HepG2 (cell line): Measurements from ENCODE around the gene YIF1A. TPM values are rescaled to one million over a fixed set of nuclear protein-coding genes. Genes with fewer than 3 reads are reported as not detected.

Source experiments
- ATAC-seq: fragments of 200-7000 bp; cut with Tn5 transposase; 3 replicates; pipeline ENCODE4 v1.9.1; 2020; ENCODE audit warnings: mild to moderate bottlenecking, moderate library complexity
- BruUV-seq: library from RNA; stranded (reverse); fragments of 400-500 nt; replicated peaks from 2 replicates; lab custom pipeline; 2021; lab: Mats Ljungman, UMichigan
- CTCF ChIA-PET: fragments of 300-600 bp; formaldehyde crosslinking; extraction: SDS; loops from one replicate; lab custom pipeline; 2021; ENCODE audit warnings: low total read pairs, inconsistent platforms, low intra/inter-chr PET ratio; lab: Yijun Ruan, JAX
- POLR2A ChIA-PET: fragments of 350-600 bp; sonication (Branson Sonifier 250); formaldehyde crosslinking; loops from one replicate; lab custom pipeline; 2020; ENCODE audit warnings: antibody characterized with exemption, inconsistent platforms; lab: Yijun Ruan, JAX
- DNase-seq: peaks from one replicate; pipeline ENCODE4 v3.0.0-alpha.2; 2015; ENCODE audit warnings: low spot score
- FAIRE-seq: peaks from 3 replicates; lab custom pipeline; 2011; peaks lifted over from hg19 to GRCh38; lab: Jason Lieb, UNC
- H2AFZ ChIP-seq: one replicate; pipeline ENCODE4 v1.6.1; 2011; ENCODE audit warnings: low read length, inconsistent platforms
- H3K27ac ChIP-seq: fragments of 300-600 bp; 3 replicates; pipeline ENCODE4 v1.8.0; 2011; ENCODE audit warnings: mixed run types, mild to moderate bottlenecking, mixed read lengths, low read length, inconsistent platforms; ENCODE audit not compliant: insufficient read depth; ENCODE audit errors: extremely low read length
- H3K27me3 ChIP-seq, 2 experiments: fragments of 200-600 bp in 1 of 2; 2 replicates in 1 of 2; 3 replicates in 1 of 2; pipeline versions ENCODE4 v1.6.0 to v1.8.0; 2011; ENCODE audit warnings: low read length in 2 of 2, mild to moderate bottlenecking in 2 of 2, moderate library complexity in 2 of 2, inconsistent platforms in 1 of 2; ENCODE audit not compliant: insufficient read depth in 2 of 2, control insufficient read depth in 1 of 2
- H3K36me3 ChIP-seq, 2 experiments: fragments of 200-600 bp in 1 of 2; replicated peaks in 1 of 2; 2 replicates in 1 of 2; 3 replicates in 1 of 2; pipeline versions ENCODE4 v1.5.1 to v1.8.0; 2011; ENCODE audit warnings: low read length in 2 of 2, inconsistent platforms in 1 of 2; ENCODE audit not compliant: insufficient read depth in 2 of 2, control insufficient read depth in 1 of 2
- H3K4me1 ChIP-seq: 2 replicates; pipeline ENCODE4 v1.5.1; 2012; ENCODE audit warnings: low read length, inconsistent platforms; ENCODE audit not compliant: insufficient read depth
- H3K4me2 ChIP-seq: 2 replicates; pipeline ENCODE4 v1.6.0; 2011; ENCODE audit warnings: low read depth, low read length, inconsistent platforms
- H3K4me3 ChIP-seq, 3 experiments: fragments of 200-600 bp in 1 of 3; sonication (generic), shearing (Covaris generic) in 1 of 3; replicated peaks in 1 of 3; 2 replicates each; pipeline ENCODE4 v1.5.1; 2011 to 2016; ENCODE audit warnings: low read length in 3 of 3, inconsistent platforms in 2 of 3, low read depth in 2 of 3, mild to moderate bottlenecking in 2 of 3, control low read depth in 1 of 3, mixed read lengths in 1 of 3; ENCODE audit not compliant: insufficient read depth in 1 of 3
- H3K79me2 ChIP-seq: one replicate; pipeline ENCODE4 v1.6.1; 2011; ENCODE audit warnings: low read length, inconsistent platforms; ENCODE audit not compliant: insufficient read depth
- H3K9ac ChIP-seq: 2 replicates; pipeline ENCODE4 v1.6.0; 2011; ENCODE audit warnings: mild to moderate bottlenecking, low read depth, low read length, inconsistent platforms; ENCODE audit not compliant: insufficient read depth
- H3K9me3 ChIP-seq: 2 replicates; pipeline ENCODE4 v1.5.1; 2012; ENCODE audit warnings: mild to moderate bottlenecking, low read length
- H4K20me1 ChIP-seq: 2 replicates; pipeline ENCODE4 v1.6.0; 2011; ENCODE audit warnings: inconsistent platforms, mild to moderate bottlenecking, low read length, moderate library complexity; ENCODE audit not compliant: insufficient read depth
- ARNTL ChIP-seq: sonication (generic); formaldehyde crosslinking; IDR thresholded peaks from 2 replicates; pipeline ENCODE4 v1.4.0; 2020; ENCODE audit warnings: mild to moderate bottlenecking, missing genetic modification reagents
- SMC3 ChIP-seq: IDR thresholded peaks from 2 replicates; pipeline ENCODE4 v1.6.1; 2011; ENCODE audit warnings: low read length, improper control_type of control experiment
- SP5 ChIP-seq: IDR thresholded peaks from 2 replicates; pipeline ENCODE4 v1.6.1; 2016; ENCODE audit warnings: low read depth, borderline replicate concordance
- SRSF4 ChIP-seq: fragments of 200-400 bp; formaldehyde crosslinking; IDR thresholded peaks from one replicate; pipeline ENCODE4 v1.6.1; 2018; ENCODE audit warnings: mild to moderate bottlenecking, low read depth, low read length, moderate library complexity; ENCODE audit not compliant: poor library complexity, severe bottlenecking
- TOPORS ChIP-seq: sonication (generic); formaldehyde crosslinking; IDR thresholded peaks from 2 replicates; pipeline ENCODE4 v1.8.0; 2023; ENCODE audit warnings: mild to moderate bottlenecking, missing genetic modification reagents
- ZIK1 ChIP-seq: sonication (generic); formaldehyde crosslinking; IDR thresholded peaks from 2 replicates; pipeline ENCODE4 v1.5.0; 2020; ENCODE audit warnings: mild to moderate bottlenecking, low read depth, missing genetic modification reagents, borderline replicate concordance
- ZNF10 ChIP-seq: sonication (generic); formaldehyde crosslinking; IDR thresholded peaks from 2 replicates; pipeline ENCODE4 v1.4.0; 2020; ENCODE audit warnings: mild to moderate bottlenecking, low read depth, missing genetic modification reagents, borderline replicate concordance
- ZNF501 ChIP-seq: sonication (generic); formaldehyde crosslinking; IDR thresholded peaks from 2 replicates; pipeline ENCODE4 v1.5.1; 2020; ENCODE audit warnings: mild to moderate bottlenecking, moderate library complexity, missing genetic modification reagents
- ZNF543 ChIP-seq: sonication (generic); formaldehyde crosslinking; IDR thresholded peaks from 2 replicates; pipeline ENCODE4 v1.4.0; 2020; ENCODE audit warnings: mild to moderate bottlenecking, missing genetic modification reagents
- ZNF615 ChIP-seq: sonication (generic); formaldehyde crosslinking; IDR thresholded peaks from 2 replicates; pipeline ENCODE4 v1.5.0; 2020; ENCODE audit warnings: mild to moderate bottlenecking, missing genetic modification reagents, borderline replicate concordance
- WGBS: methylation state at CpG from one replicate; pipeline ENCODE4 v1.1.6; 2017; ENCODE audit warnings: low lambda C conversion rate; 5-methylcytosine and 5-hydroxymethylcytosine counted together
- in situ Hi-C: cut with HindIII; loops from 2 replicates; pipeline ENCODE4 v1.10.0; 2017; ENCODE audit warnings: low pct_unique_long_range_greater_than_20kb; ENCODE audit not compliant: extremely low pct_ligation_motif_present
- intact Hi-C: fragments of 100-400 bp; cut with micrococcal nuclease; formaldehyde crosslinking; loops from one replicate; pipeline ENCODE4 v1.10.0; 2022; ENCODE audit not compliant: unreplicated experiment
- polyA plus RNA-seq, 8 experiments: library from polyadenylated mRNA; depleted of rRNA in 3 of 8; stranded (reverse) in 7 of 8; unstranded in 1 of 8; fragments of >200 nt; fragmentation: Illumina TruSeq in 4 of 8; extraction: Trizol in 4 of 8; gene quantifications; 2 replicates each; pipeline versions ENCODE4 v1.2.1 to v1.2.3, GENCODE V29; 2011 to 2016; ENCODE audit warnings: low read depth in 4 of 8, missing spikeins in 1 of 8, mixed read lengths in 1 of 8; ENCODE audit not compliant: insufficient read depth in 1 of 8
- total RNA-seq, 5 experiments: library from RNA; depleted of rRNA; stranded (reverse); fragments of >200 nt; fragmentation: Illumina TruSeq; extraction: Trizol; gene quantifications; 2 replicates each; pipeline ENCODE4 v1.2.3, GENCODE V29; 2016; ENCODE audit warnings: low read depth in 1 of 5
- TF ChIP-seq, protein P1 (sequence below): sonication (generic); formaldehyde crosslinking; IDR thresholded peaks from 2 replicates; pipeline ENCODE4 v1.4.0; 2020; ENCODE audit warnings: missing genetic modification reagents; ENCODE audit errors: not compliant biosample characterization
- TF ChIP-seq, protein P2 (sequence below): sonication (generic); formaldehyde crosslinking; IDR thresholded peaks from 2 replicates; pipeline ENCODE4 v1.5.0; 2020; ENCODE audit warnings: missing genetic modification reagents
- TF ChIP-seq, protein P3 (sequence below): sonication (generic); formaldehyde crosslinking; IDR thresholded peaks from 2 replicates; pipeline ENCODE4 v1.5.1; 2020; ENCODE audit warnings: mild to moderate bottlenecking, moderate library complexity, missing genetic modification reagents
- TF ChIP-seq, protein P4 (sequence below): sonication (generic); formaldehyde crosslinking; IDR thresholded peaks from 2 replicates; pipeline ENCODE4 v1.8.1; 2023; ENCODE audit warnings: mild to moderate bottlenecking, inconsistent platforms, moderate library complexity, missing genetic modification reagents, borderline replicate concordance
- TF ChIP-seq, protein P5 (sequence below): sonication (generic); formaldehyde crosslinking; IDR thresholded peaks from 2 replicates; pipeline ENCODE4 v1.5.1; 2020; ENCODE audit warnings: missing genetic modification reagents, mild to moderate bottlenecking, borderline replicate concordance

YIF1A gene
- total and polyA plus RNA-seq, 2 of the 13 experiments (the other 11 are each of a cell fraction or from before 2014, with no cell fraction given), result 133 to 145 TPM

DNA sequence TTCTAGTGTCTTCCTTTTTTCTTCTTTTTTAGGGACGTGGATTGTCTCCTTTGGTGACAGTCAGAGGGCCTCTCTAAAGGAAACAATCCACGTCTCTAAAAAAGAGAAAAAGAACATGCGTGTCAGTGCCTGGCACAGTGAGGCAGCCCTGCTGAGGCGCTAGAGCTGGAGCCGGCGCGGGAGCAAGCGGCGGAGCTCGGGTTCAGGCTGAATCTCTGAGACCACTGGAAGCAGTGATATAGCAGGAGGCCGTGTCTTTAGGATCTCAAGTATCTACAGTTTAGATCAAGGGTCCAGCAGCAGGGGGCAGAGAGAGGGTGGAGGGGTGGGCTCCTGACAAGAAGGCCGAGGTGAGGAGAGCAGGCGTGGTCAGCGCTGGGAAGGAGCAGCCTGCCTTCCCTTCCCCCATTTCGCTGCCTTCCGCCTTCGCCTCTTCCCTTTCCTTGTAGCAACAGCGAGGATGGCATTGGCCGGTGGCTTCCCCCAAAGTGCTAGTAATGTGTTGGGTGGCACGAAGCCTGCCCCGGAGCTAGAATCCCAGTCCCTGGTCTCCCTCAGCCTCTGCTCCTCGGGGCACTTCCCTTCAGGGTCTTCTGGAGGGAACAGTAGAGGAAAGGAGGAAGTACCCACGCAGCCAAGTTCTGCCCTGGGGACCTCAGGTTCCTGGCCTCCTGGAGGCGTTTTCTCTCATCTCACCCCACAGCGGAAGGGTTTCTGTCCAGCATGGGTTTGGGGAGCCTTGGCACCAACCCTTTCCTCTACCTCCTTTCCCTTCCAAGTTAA lies 48.8 kb downstream of the YIF1A start:
- ChIA-PET POLR2A (no interaction called here), CTCF (no interaction called here)
- Histone ChIP-seq H3K4me3 (no peak overlapping the region), H3K9me3 (no peaks in the 10 kb centered on the region), H3K4me1 (no peaks in the 10 kb centered on the region), H3K4me2 (no peak overlapping the region), H3K27ac (no peak overlapping the region), H3K9ac (no peak overlapping the region), H2AFZ (no peak overlapping the region), H3K79me2 (no peaks in the 10 kb centered on the region), H3K36me3 (peaks cover 4 to 7% of the 10 kb centered on the region in 2 experiments; a peak in 3 of 5 replicates), H4K20me1 (no peaks in the 10 kb centered on the region), H3K27me3 (no peaks in the 10 kb centered on the region)
- WGBS, result 96% methylated on average over 24 of the region's 25 CpGs
- BruUV-seq, result no TSS peak
- intact Hi-C loops (no loop called here), in situ Hi-C loops (no loop called here)
- FAIRE-seq (no peak), DNase-seq (no peak), ATAC-seq (no peak)
- TF ChIP-seq, protein P1, sequence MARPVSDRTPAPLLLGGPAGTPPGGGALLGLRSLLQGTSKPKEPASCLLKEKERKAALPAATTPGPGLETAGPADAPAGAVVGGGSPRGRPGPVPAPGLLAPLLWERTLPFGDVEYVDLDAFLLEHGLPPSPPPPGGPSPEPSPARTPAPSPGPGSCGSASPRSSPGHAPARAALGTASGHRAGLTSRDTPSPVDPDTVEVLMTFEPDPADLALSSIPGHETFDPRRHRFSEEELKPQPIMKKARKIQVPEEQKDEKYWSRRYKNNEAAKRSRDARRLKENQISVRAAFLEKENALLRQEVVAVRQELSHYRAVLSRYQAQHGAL, result no peak
- TF ChIP-seq ARNTL (CRISPR knock-in tag) (no peak), SRSF4 (no peak), ZNF615 (CRISPR knock-in tag) (no peak), ZIK1 (CRISPR knock-in tag) (no peak), SP5 (no peak), ZNF501 (no peak), TOPORS (CRISPR knock-in tag) (no peak), ZNF543 (CRISPR knock-in tag) (no peak), SMC3 (no peak), ZNF10 (CRISPR knock-in tag) (no peak)
- TF ChIP-seq, protein P2, sequence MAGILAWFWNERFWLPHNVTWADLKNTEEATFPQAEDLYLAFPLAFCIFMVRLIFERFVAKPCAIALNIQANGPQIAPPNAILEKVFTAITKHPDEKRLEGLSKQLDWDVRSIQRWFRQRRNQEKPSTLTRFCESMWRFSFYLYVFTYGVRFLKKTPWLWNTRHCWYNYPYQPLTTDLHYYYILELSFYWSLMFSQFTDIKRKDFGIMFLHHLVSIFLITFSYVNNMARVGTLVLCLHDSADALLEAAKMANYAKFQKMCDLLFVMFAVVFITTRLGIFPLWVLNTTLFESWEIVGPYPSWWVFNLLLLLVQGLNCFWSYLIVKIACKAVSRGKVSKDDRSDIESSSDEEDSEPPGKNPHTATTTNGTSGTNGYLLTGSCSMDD (CRISPR knock-in tag), result no peak
- TF ChIP-seq, protein P3, sequence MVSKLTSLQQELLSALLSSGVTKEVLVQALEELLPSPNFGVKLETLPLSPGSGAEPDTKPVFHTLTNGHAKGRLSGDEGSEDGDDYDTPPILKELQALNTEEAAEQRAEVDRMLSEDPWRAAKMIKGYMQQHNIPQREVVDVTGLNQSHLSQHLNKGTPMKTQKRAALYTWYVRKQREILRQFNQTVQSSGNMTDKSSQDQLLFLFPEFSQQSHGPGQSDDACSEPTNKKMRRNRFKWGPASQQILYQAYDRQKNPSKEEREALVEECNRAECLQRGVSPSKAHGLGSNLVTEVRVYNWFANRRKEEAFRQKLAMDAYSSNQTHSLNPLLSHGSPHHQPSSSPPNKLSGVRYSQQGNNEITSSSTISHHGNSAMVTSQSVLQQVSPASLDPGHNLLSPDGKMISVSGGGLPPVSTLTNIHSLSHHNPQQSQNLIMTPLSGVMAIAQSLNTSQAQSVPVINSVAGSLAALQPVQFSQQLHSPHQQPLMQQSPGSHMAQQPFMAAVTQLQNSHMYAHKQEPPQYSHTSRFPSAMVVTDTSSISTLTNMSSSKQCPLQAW (CRISPR knock-in tag), result no peak
- TF ChIP-seq, protein P4, sequence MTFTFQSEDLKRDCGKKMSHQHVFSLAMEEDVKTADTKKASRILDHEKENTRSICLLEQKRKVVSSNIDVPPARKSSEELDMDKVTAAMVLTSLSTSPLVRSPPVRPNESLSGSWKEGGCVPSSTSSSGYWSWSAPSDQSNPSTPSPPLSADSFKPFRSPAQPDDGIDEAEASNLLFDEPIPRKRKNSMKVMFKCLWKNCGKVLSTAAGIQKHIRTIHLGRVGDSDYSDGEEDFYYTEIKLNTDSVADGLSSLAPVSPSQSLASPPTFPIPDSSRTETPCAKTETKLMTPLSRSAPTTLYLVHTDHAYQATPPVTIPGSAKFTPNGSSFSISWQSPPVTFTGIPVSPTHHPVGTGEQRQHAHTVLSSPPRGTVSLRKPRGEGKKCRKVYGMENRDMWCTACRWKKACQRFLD, result no peak
- TF ChIP-seq, protein P5, sequence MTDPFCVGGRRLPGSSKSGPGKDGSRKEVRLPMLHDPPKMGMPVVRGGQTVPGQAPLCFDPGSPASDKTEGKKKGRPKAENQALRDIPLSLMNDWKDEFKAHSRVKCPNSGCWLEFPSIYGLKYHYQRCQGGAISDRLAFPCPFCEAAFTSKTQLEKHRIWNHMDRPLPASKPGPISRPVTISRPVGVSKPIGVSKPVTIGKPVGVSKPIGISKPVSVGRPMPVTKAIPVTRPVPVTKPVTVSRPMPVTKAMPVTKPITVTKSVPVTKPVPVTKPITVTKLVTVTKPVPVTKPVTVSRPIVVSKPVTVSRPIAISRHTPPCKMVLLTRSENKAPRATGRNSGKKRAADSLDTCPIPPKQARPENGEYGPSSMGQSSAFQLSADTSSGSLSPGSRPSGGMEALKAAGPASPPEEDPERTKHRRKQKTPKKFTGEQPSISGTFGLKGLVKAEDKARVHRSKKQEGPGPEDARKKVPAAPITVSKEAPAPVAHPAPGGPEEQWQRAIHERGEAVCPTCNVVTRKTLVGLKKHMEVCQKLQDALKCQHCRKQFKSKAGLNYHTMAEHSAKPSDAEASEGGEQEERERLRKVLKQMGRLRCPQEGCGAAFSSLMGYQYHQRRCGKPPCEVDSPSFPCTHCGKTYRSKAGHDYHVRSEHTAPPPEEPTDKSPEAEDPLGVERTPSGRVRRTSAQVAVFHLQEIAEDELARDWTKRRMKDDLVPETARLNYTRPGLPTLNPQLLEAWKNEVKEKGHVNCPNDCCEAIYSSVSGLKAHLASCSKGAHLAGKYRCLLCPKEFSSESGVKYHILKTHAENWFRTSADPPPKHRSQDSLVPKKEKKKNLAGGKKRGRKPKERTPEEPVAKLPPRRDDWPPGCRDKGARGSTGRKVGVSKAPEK (CRISPR knock-in tag), result no peak
